GM23338 (cell line): ENCODE results near the gene ME2. TPM values are rescaled to one million over a fixed set of nuclear protein-coding genes. Genes with fewer than 3 reads are reported as not detected.
A peak's percentile ranks its signal among the peaks of the same experiment; 100 is the strongest.

ENCODE experiments used
- ATAC-seq: fragments of 200-7000 bp; cut with Tn5 transposase; 3 replicates; pipeline ENCODE4 v1.9.1; 2020
- DNase-seq: peaks from one replicate; pipeline ENCODE4 v3.0.0-alpha.2; 2015; ENCODE audit warnings: low spot score
- H2AFZ ChIP-seq: fragments of 200-600 bp; sonication (generic); 2 replicates; pipeline ENCODE4 v1.8.0; 2016; ENCODE audit warnings: antibody characterized with exemption, mild to moderate bottlenecking, moderate library complexity
- H3F3A ChIP-seq: fragments of 200-600 bp; sonication (generic); replicated peaks from 2 replicates; pipeline ENCODE4 v1.8.0; 2017; ENCODE audit warnings: antibody characterized with exemption, mixed run types, low read depth
- H3K27ac ChIP-seq: fragments of 200-600 bp; sonication (generic); 2 replicates; pipeline ENCODE4 v1.6.1; 2016; ENCODE audit warnings: low read depth
- H3K27me3 ChIP-seq: fragments of 200-600 bp; sonication (generic); 2 replicates; pipeline ENCODE4 v1.8.0; 2016; ENCODE audit warnings: mild to moderate bottlenecking, mixed run types, moderate library complexity; ENCODE audit not compliant: insufficient read depth
- H3K36me3 ChIP-seq: fragments of 200-600 bp; sonication (generic); 2 replicates; pipeline ENCODE4 v1.8.0; 2016; ENCODE audit warnings: mild to moderate bottlenecking; ENCODE audit not compliant: insufficient read depth
- H3K4me1 ChIP-seq: fragments of 200-600 bp; sonication (generic); 2 replicates; pipeline ENCODE4 v1.8.0; 2016; ENCODE audit warnings: mild to moderate bottlenecking, moderate library complexity; ENCODE audit not compliant: insufficient read depth
- H3K4me2 ChIP-seq: fragments of 200-600 bp; sonication (generic); 2 replicates; pipeline ENCODE4 v1.7.1; 2017; ENCODE audit warnings: mixed run types
- H3K4me3 ChIP-seq: fragments of 200-600 bp; sonication (generic); 2 replicates; pipeline ENCODE4 v1.6.1; 2016; ENCODE audit warnings: mixed run types
- H3K79me2 ChIP-seq: fragments of 200-600 bp; sonication (generic); replicated peaks from 2 replicates; pipeline ENCODE4 v1.8.0; 2017; ENCODE audit warnings: mild to moderate bottlenecking; ENCODE audit not compliant: insufficient read depth
- H3K9me2 ChIP-seq: fragments of 200-600 bp; sonication (generic); 2 replicates; pipeline ENCODE4 v1.8.0; 2017; ENCODE audit not compliant: insufficient read depth
- H4K20me1 ChIP-seq: fragments of 200-600 bp; sonication (generic); replicated peaks from 2 replicates; pipeline ENCODE4 v1.8.0; 2017; ENCODE audit warnings: mild to moderate bottlenecking; ENCODE audit not compliant: insufficient read depth
- H3K27ac Mint-ChIP-seq: 2 replicates; pipeline ENCODE4 v1.8.0; 2020; ENCODE audit warnings: inconsistent platforms, mild to moderate bottlenecking, moderate library complexity, mixed read lengths
- H3K27me3 Mint-ChIP-seq: 3 replicates; pipeline ENCODE4 v1.8.0; 2022; ENCODE audit warnings: low read depth, mild to moderate bottlenecking, moderate library complexity, mixed read lengths, inconsistent platforms; ENCODE audit not compliant: insufficient read depth, poor library complexity
- H3K36me3 Mint-ChIP-seq: 3 replicates; pipeline ENCODE4 v1.8.0; 2021; ENCODE audit warnings: low read depth, mild to moderate bottlenecking, inconsistent platforms, moderate library complexity, mixed read lengths
- H3K4me1 Mint-ChIP-seq: 3 replicates; pipeline ENCODE4 v1.8.0; 2020; ENCODE audit warnings: mild to moderate bottlenecking, inconsistent platforms, mixed read lengths
- H3K4me3 Mint-ChIP-seq: 3 replicates; pipeline ENCODE4 v1.8.0; 2021; ENCODE audit warnings: moderate library complexity, mild to moderate bottlenecking, inconsistent platforms, mixed read lengths
- H3K9me3 Mint-ChIP-seq: 3 replicates; pipeline ENCODE4 v1.8.0; 2020; ENCODE audit warnings: moderate library complexity, mild to moderate bottlenecking, inconsistent platforms, mixed read lengths
- JUNB ChIP-seq: IDR thresholded peaks from one replicate; pipeline ENCODE4 v1.6.1; 2016; ENCODE audit warnings: antibody characterized with exemption; ENCODE audit not compliant: unreplicated experiment
- ZNF114 ChIP-seq: fragments of 250-450 bp; sonication (Bioruptor Pico); IDR thresholded peaks from 2 replicates; pipeline ENCODE4 v1.5.0; 2020; ENCODE audit warnings: mild to moderate bottlenecking, moderate library complexity
- ZNF462 ChIP-seq: fragments of 250-450 bp; sonication (Bioruptor Pico); IDR thresholded peaks from 2 replicates; pipeline ENCODE4 v1.5.0; 2020; ENCODE audit warnings: mild to moderate bottlenecking, moderate library complexity
- polyA plus RNA-seq: library from polyadenylated mRNA; unstranded; fragments of >200 nt; fragmentation: Nextera tagmentation; extraction: Ambion mirVana; gene quantifications from 2 replicates; pipeline ENCODE4 v1.2.1, GENCODE V29; 2016
- total RNA-seq: library from RNA; depleted of rRNA; stranded (reverse); fragments of >200 nt; shearing (Covaris generic); gene quantifications from 2 replicates; pipeline ENCODE4 v1.2.3, GENCODE V29; 2014

ME2 gene
- total and polyA plus RNA-seq, 2 experiments from 2014 or later = 61.0 to 102 TPM

- TF ChIP-seq ZNF462 (CRISPR knock-in tag) (no peak), JUNB (no peak)
These were observed 110.8 kb downstream of the ME2 start (continued) for GRCh38 chr18:50989711-50990110.

GRCh38 chr18:50992351-50992762 is 113.4 kb downstream of the ME2 start:
- Histone ChIP-seq H3K4me3 (no peak overlapping the region), H3K4me1 (0 out of 2 replicates have a peak, but pooled peaks cover 10% of the 10 kb centered on the region), H3K36me3 (no peaks in the 10 kb centered on the region), H4K20me1 (no peaks in the 10 kb centered on the region), H3K4me2 (peak overlapping the region; percentile 1; the same call in 1 of the 2 replicates), H2AFZ (peak overlapping the region; percentile 20; the same call in 1 of the 2 replicates), H3K9me2 (no peaks in the 10 kb centered on the region), H3F3A (no peaks in the 10 kb centered on the region), H3K79me2 (no peaks in the 10 kb centered on the region), H3K27ac (no peak overlapping the region), H3K27me3 (no peaks in the 10 kb centered on the region)
- ATAC-seq (peak; percentile 99), DNase-seq (peak; percentile 79)
- Mint-ChIP-seq H3K4me1 (peaks cover 16% of the 10 kb centered on the region), H3K27me3 (no peaks in the 10 kb centered on the region), H3K4me3 (peak overlapping the region; percentile 6; the same call in 1 of the 3 replicates), H3K27ac (peak overlapping the region; percentile 93), H3K36me3 (no peaks in the 10 kb centered on the region), H3K9me3 (no peaks in the 10 kb centered on the region)
- no peak for TF ChIP-seq ZNF114 (CRISPR knock-in tag)
- TF ChIP-seq ZNF462 (CRISPR knock-in tag) = 0 out of 2 replicates have a peak, but pooled peaks have one; percentile 4
